GM21526 (cell line): ENCODE measurements around the gene CDHR4.
"Not testable (repeated sequence)": the region's sequence is repeated elsewhere in the genome, so short reads cannot be mapped to it uniquely, and the experiment has no call there.

ENCODE experiments used
- ATAC-seq: cut with Tn5 transposase; IDR thresholded peaks from one replicate; pipeline ENCODE4 v1.9.1; 2021; ENCODE audit warnings: moderate library complexity; ENCODE audit not compliant: unreplicated experiment, low FRiP score

CDHR4 gene

GRCh38 chr3:49799761-49800160 is at the start of gene CDHR4:
TSS of gene CDHR4 (minus strand) at chr3:49799873. CDS start at chr3:49799812, 61 bp downstream.
- no peak for ATAC-seq

GRCh38 chr3:49845694-49846093 is 46.0 kb upstream of the CDHR4 start:
- ATAC-seq, result no peak

GRCh38 chr3:49844464-49845183 is 45.0 kb upstream of the CDHR4 start:
- ATAC-seq, result no peak

- no peak for ATAC-seq
Observed at GRCh38 chr3:49842843-49843517, 43.3 kb upstream of the CDHR4 start.

- ATAC-seq, result no peak
Observed at GRCh38 chr3:49841806-49842205, 42.1 kb upstream of the CDHR4 start.

GRCh38 chr3:49841126-49841696 is 41.5 kb upstream of the CDHR4 start:
- no peak for ATAC-seq

GRCh38 chr3:49840388-49840787 is 40.7 kb upstream of the CDHR4 start:
- no peak for ATAC-seq

GRCh38 chr3:49839193-49839809 is 39.6 kb upstream of the CDHR4 start:
- ATAC-seq, result no peak

- ATAC-seq, result no peak
Observed at GRCh38 chr3:49831341-49831740, 31.7 kb upstream of the CDHR4 start.

- ATAC-seq, result no peak
Observed at GRCh38 chr3:49826016-49826415, 26.3 kb upstream of the CDHR4 start.

GRCh38 chr3:49823131-49823530 is 23.5 kb upstream of the CDHR4 start:
- not testable (repeated sequence) for ATAC-seq

- ATAC-seq, result no peak
Observed at GRCh38 chr3:49813497-49814174, 14.0 kb upstream of the CDHR4 start, which contains the start of gene UBA7. TSS of gene UBA7 (minus strand) at chr3:49813953. CDS start at chr3:49813787, 166 bp downstream.

- ATAC-seq, result no peak
Observed at GRCh38 chr3:49812916-49813496, 13.3 kb upstream of the CDHR4 start.

- no peak for ATAC-seq
Observed at GRCh38 chr3:49807431-49808114, 7.9 kb upstream of the CDHR4 start.

GRCh38 chr3:49806850-49807249 is 7.2 kb upstream of the CDHR4 start:
- no peak for ATAC-seq

- ATAC-seq, result no peak
Observed at GRCh38 chr3:49805897-49806701, 6.4 kb upstream of the CDHR4 start.

- no peak for ATAC-seq
Observed at GRCh38 chr3:49805367-49805782, 5.7 kb upstream of the CDHR4 start.

GRCh38 chr3:49804141-49805041 is 4.7 kb upstream of the CDHR4 start:
- no peak for ATAC-seq
